PC-9 (cell line): ENCODE data around the gene SREBF2. TPM values are rescaled to one million over a fixed set of nuclear protein-coding genes. Genes with fewer than 3 reads are reported as not detected.

Experiments
- Bru-seq: library from RNA; stranded (reverse); fragments of 400-500 nt; gene quantifications from one replicate; lab custom pipeline; 2021; lab: Mats Ljungman, UMichigan
- BruChase-seq, 2 experiments: library from RNA; stranded (reverse); fragments of 400-500 nt; gene quantifications; one replicate each; lab custom pipeline; 2021; lab: Mats Ljungman, UMichigan
- BruUV-seq: library from RNA; stranded (reverse); fragments of 400-500 nt; replicated peaks from 2 replicates; lab custom pipeline; 2021; lab: Mats Ljungman, UMichigan
- CTCF ChIA-PET: fragments of 300-600 bp; sonication (Branson Sonifier 250); formaldehyde crosslinking; loops from one replicate; lab custom pipeline; 2022; ENCODE audit warnings: antibody characterized with exemption; lab: Charles Lee
- POLR2A ChIA-PET: fragments of 300-600 bp; sonication (Branson Sonifier 250); formaldehyde crosslinking; loops from one replicate; lab custom pipeline; 2022; ENCODE audit warnings: antibody characterized with exemption; ENCODE audit not compliant: unreplicated experiment; lab: Charles Lee
- DNase-seq, 2 experiments: peaks; one replicate each; pipeline versions ENCODE4 v3.0.0 to v3.0.0-alpha.2; 2015 to 2022; ENCODE audit warnings: mixed read lengths in 1 of 2
- H2AFZ ChIP-seq: fragments of 200-600 bp; sonication (generic); 2 replicates; pipeline ENCODE4 v1.8.1; 2017; ENCODE audit warnings: antibody characterized with exemption
- H3F3A ChIP-seq: fragments of 200-600 bp; sonication (generic); 2 replicates; pipeline ENCODE4 v1.8.1; 2017; ENCODE audit warnings: antibody characterized with exemption, mild to moderate bottlenecking, low read depth; ENCODE audit not compliant: insufficient read depth
- H3K27ac ChIP-seq: fragments of 200-600 bp; sonication (generic); 2 replicates; pipeline ENCODE4 v1.6.1; 2016; ENCODE audit warnings: mixed run types
- H3K27me3 ChIP-seq: fragments of 200-600 bp; sonication (generic); 2 replicates; pipeline ENCODE4 v1.6.1; 2016; ENCODE audit warnings: low read depth, mixed run types; ENCODE audit not compliant: insufficient read depth
- H3K36me3 ChIP-seq: fragments of 200-600 bp; sonication (generic); 2 replicates; pipeline ENCODE4 v1.6.1; 2016; ENCODE audit warnings: low read depth, mixed run types
- H3K4me1 ChIP-seq: fragments of 200-600 bp; sonication (generic); replicated peaks from 2 replicates; pipeline ENCODE4 v1.6.1; 2016; ENCODE audit warnings: mixed run types; ENCODE audit not compliant: insufficient read depth
- H3K4me2 ChIP-seq: fragments of 200-600 bp; sonication (generic); 2 replicates; pipeline ENCODE4 v1.6.1; 2017; ENCODE audit warnings: mixed run types
- H3K4me3 ChIP-seq: fragments of 200-600 bp; sonication (generic); 2 replicates; pipeline ENCODE4 v1.6.1; 2016; ENCODE audit warnings: mixed run types
- H3K79me2 ChIP-seq: fragments of 200-600 bp; sonication (generic); 2 replicates; pipeline ENCODE4 v1.6.1; 2017; ENCODE audit warnings: low read depth, mixed run types
- H3K9me2 ChIP-seq: fragments of 200-600 bp; sonication (generic); 2 replicates; pipeline ENCODE4 v1.8.1; 2017; ENCODE audit warnings: mild to moderate bottlenecking; ENCODE audit not compliant: insufficient read depth
- H3K9me3 ChIP-seq: fragments of 200-600 bp; sonication (generic); 2 replicates; pipeline ENCODE4 v1.8.1; 2016; ENCODE audit warnings: low read depth; ENCODE audit not compliant: insufficient read depth
- H4K20me1 ChIP-seq: fragments of 200-600 bp; sonication (generic); 2 replicates; pipeline ENCODE4 v1.8.1; 2017; ENCODE audit not compliant: insufficient read depth
- EZH2 ChIP-seq: fragments of 200-600 bp; sonication (generic); IDR thresholded peaks from 2 replicates; pipeline ENCODE4 v1.8.0; 2017; ENCODE audit warnings: antibody characterized with exemption, low read depth
- intact Hi-C: fragments of 100-400 bp; cut with micrococcal nuclease; formaldehyde crosslinking; loops from one replicate; pipeline ENCODE4 v1.10.0; 2022; ENCODE audit not compliant: unreplicated experiment
- long read RNA-seq: library from polyadenylated mRNA; stranded (forward); transcript quantifications from one replicate; pipeline ENCODE4 v2.0.0, GENCODE V29; 2022
- total RNA-seq: library from RNA; stranded (reverse); gene quantifications from 2 replicates; pipeline ENCODE4 v1.2.3, GENCODE V29; 2021
- TF ChIP-seq, protein P1 (sequence below): fragments of 200-600 bp; sonication (generic); conservative IDR thresholded peaks from 2 replicates; pipeline ENCODE4 v1.6.1; 2017; ENCODE audit warnings: mixed run types, antibody characterized with exemption, mild to moderate bottlenecking, moderate library complexity

Gene SREBF2
- total RNA-seq, result 163 and 196 TPM in 2 replicates
- Bru-seq, nascent RNA, result percentile 94 among the genes with signal in this experiment
- BruChase-seq, experiment 1, labeled RNA remaining after a 2-hour chase, result percentile 92 among the genes with signal in this experiment
- BruChase-seq, experiment 2, labeled RNA remaining after a 6-hour chase, result percentile 93 among the genes with signal in this experiment
- long read RNA-seq, full-length matches to known transcripts, result 122 of 226 reads
- long read RNA-seq, partial matches to known transcripts, result 89 of 226 reads
- long read RNA-seq, other reads (novel, unspliced or antisense), result 15 of 226 reads

DNA sequence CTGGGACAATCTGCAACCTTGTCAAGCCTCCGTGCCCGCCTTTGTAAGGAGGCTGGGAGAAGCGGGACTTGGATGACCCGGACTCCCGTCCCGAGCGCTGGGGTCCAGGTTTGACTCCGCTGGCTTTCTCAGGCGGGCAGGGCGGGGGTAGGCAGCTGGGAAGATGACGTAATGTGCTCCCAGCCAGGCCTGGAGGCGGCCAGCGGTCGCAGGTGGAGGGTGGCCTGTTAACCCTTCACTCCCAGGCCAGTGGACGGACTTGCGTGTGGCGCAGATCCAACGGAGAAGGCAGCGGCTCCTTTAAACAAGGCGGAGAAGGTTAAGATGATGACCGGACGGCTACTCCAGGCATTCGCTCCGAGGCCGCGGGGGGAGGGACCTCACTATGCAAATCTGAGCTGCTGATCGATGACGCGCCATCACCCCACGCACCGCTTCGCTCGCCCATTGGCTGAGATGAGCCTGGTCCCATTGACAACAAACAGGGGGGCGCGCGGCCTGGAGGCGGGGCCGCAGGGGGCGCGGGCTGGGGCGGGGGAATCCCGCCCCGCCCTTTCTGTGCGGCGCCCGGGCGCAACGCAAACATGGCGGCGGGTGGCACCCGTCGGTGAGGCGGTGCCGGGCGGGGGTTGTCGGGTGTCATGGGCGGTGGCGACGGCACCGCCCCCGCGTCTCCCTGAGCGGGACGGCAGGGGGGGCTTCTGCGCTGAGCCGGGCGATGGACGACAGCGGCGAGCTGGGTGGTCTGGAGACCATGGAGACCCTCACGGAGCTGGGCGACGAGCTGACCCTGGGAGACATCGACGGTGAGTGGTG is at the start of gene SREBF2:
SREBF2 (plus strand) TSS at position 553 of the 816 bp plus-strand sequence; CDS start at position 719, 166 bp downstream.
- Histone ChIP-seq H3K27me3 (no peaks in the 10 kb centered on the region), H3K4me2 (peak within 1 kb of the TSS; percentile 97), H3K9me2 (no peaks in the 10 kb centered on the region), H3K4me3 (peak within 1 kb of the TSS; percentile 71), H3F3A (peaks cover 17% of the 10 kb centered on the region; the same call in 1 of the 2 replicates), H3K36me3 (peaks cover 26% of the 10 kb centered on the region), H3K79me2 (peaks cover 58% of the 10 kb centered on the region), H3K9me3 (no peaks in the 10 kb centered on the region), H4K20me1 (peaks cover 7% of the 10 kb centered on the region; the same call in 1 of the 2 replicates), H3K4me1 (peaks cover 21% of the 10 kb centered on the region), H2AFZ (peak within 1 kb of the TSS; percentile 75), H3K27ac (peak within 1 kb of the TSS; percentile 77)
- TF ChIP-seq, protein P1, sequence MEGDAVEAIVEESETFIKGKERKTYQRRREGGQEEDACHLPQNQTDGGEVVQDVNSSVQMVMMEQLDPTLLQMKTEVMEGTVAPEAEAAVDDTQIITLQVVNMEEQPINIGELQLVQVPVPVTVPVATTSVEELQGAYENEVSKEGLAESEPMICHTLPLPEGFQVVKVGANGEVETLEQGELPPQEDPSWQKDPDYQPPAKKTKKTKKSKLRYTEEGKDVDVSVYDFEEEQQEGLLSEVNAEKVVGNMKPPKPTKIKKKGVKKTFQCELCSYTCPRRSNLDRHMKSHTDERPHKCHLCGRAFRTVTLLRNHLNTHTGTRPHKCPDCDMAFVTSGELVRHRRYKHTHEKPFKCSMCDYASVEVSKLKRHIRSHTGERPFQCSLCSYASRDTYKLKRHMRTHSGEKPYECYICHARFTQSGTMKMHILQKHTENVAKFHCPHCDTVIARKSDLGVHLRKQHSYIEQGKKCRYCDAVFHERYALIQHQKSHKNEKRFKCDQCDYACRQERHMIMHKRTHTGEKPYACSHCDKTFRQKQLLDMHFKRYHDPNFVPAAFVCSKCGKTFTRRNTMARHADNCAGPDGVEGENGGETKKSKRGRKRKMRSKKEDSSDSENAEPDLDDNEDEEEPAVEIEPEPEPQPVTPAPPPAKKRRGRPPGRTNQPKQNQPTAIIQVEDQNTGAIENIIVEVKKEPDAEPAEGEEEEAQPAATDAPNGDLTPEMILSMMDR, result 0 out of 2 replicates have a peak, but pooled peaks have one; percentile 28
- no peak for TF ChIP-seq EZH2
- peak; percentile 100 for DNase-seq
- ChIA-PET CTCF (interaction anchor here (0.6 to 1.3 kb wide), 5 partner anchors 23 to 136 kb away, joined by 3 to 7 read pairs (median 5); no protein-coding TSS in a partner anchor), POLR2A (interaction anchor here (0.5 to 1.0 kb wide), 9 partner anchors 12 to 440 kb away, joined by 3 to 9 read pairs (median 5); partner anchors contain the start of genes CCDC134 and CENPM)
- BruUV-seq, result no TSS peak
- intact Hi-C loops, result loop anchor here (1.0 kb wide), 2 partner anchors 12 to 32 kb away; partner anchors contain the start of gene CCDC134

- DNase-seq, result no peak
These were observed 45.6 kb upstream of the SREBF2 start for GRCh38 chr22:41787331-41787730.

GRCh38 chr22:41793871-41794270 is 39.0 kb upstream of the SREBF2 start:
- TF ChIP-seq, protein P1, result no peak
- no peak for TF ChIP-seq EZH2
- no TSS peak for BruUV-seq
- intact Hi-C loops, result no loop called here
- Histone ChIP-seq H4K20me1 (no peaks in the 10 kb centered on the region), H3F3A (no peaks in the 10 kb centered on the region), H2AFZ (no peak overlapping the region), H3K79me2 (no peaks in the 10 kb centered on the region), H3K4me3 (no peak overlapping the region), H3K4me1 (no peaks in the 10 kb centered on the region), H3K27me3 (no peaks in the 10 kb centered on the region), H3K4me2 (no peak overlapping the region), H3K9me2 (no peaks in the 10 kb centered on the region), H3K9me3 (no peaks in the 10 kb centered on the region), H3K27ac (no peak overlapping the region), H3K36me3 (no peaks in the 10 kb centered on the region)
- no peak for DNase-seq
- ChIA-PET CTCF (no interaction called here), POLR2A (no interaction called here)

More at GRCh38 chr22:41787331-41787730, 45.6 kb upstream of the SREBF2 start:
- ChIA-PET CTCF (no interaction called here), POLR2A (no interaction called here)
- Histone ChIP-seq H3K4me1 (no peaks in the 10 kb centered on the region), H3K4me3 (no peak overlapping the region), H3K79me2 (no peaks in the 10 kb centered on the region), H3K4me2 (no peak overlapping the region), H3K9me2 (no peaks in the 10 kb centered on the region), H3F3A (no peaks in the 10 kb centered on the region), H3K36me3 (no peaks in the 10 kb centered on the region), H3K27ac (no peak overlapping the region), H4K20me1 (no peaks in the 10 kb centered on the region), H3K9me3 (no peaks in the 10 kb centered on the region), H2AFZ (no peak overlapping the region), H3K27me3 (no peaks in the 10 kb centered on the region)
- no TSS peak for BruUV-seq
- intact Hi-C loops, result no loop called here
- TF ChIP-seq, protein P1, result no peak
- TF ChIP-seq EZH2, result no peak
